ENCODE results near the gene YLPM1.

Gene YLPM1

DNA sequence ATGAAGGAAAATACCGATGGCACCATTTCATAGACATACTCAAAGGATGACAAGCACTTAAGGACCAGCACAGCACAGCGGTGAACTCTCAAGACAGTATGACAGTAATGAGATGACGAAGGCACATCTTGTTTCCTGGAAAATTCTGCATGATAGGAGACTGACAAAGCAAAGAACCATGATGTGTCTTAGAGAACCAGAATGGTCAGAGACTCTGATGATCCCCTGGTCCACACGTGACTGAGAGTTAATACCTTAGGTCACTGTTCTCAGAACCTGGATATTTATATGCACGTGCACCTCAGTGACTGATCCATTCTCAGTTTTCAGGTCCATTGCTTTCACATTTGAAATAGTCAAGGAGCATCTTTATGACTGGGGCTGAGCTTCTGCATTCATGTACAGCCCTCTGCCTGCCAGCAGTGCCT is 77.5 kb downstream of the YLPM1 start:
- DNase-seq (ENCODE audit: low read depth) = no peak

DNA sequence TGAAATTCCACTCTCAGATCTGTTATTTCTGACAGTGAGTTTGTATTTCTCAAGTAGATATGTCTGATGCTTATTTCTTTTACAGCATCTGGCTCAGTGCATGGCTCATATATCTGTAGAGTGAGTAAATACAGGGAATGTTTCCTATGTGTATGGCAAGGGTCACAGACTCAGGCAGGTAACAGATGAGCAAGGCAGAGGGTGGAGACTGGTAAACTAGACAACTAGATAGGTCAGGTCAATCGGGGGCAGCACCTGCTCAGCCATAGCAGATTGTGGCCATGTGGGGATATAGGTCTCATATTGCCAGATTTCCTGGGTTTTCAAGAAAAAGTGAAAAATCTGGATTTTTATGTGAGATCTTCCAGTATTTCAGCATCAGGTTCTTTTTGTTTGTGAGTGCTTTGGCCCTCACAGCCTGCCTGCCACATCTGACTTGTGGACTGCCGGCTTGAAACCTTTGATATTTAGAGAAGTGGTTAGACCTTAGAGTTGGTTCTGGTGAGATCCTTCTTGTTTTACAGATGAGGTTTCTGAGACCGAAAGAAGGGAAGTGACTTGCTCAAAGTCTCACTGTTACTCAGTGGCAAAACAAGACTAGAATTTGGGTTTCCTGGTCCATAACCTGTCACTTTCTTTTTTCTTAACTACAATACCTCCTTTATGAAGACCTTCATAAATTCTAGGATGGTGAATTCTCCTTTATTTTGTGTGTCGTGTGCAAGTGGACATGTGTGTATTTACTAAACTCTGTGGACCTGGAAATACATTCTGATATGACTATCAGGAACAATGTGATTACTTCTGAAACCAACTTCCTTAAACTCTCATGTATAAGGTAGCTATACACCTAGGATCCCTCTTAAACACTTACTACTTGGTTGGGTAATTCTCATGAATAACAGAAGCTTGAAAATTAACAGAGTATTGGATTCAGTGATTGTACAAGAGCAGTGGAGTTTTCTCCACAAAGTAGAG is 78.4 kb downstream of the YLPM1 start:
- DNase-seq (ENCODE audit: low read depth) = no peak

- DNase-seq (ENCODE audit: low read depth) = no peak
Measured at GRCh38 chr14:74843653-74844052, 80.5 kb downstream of the YLPM1 start.

DNA sequence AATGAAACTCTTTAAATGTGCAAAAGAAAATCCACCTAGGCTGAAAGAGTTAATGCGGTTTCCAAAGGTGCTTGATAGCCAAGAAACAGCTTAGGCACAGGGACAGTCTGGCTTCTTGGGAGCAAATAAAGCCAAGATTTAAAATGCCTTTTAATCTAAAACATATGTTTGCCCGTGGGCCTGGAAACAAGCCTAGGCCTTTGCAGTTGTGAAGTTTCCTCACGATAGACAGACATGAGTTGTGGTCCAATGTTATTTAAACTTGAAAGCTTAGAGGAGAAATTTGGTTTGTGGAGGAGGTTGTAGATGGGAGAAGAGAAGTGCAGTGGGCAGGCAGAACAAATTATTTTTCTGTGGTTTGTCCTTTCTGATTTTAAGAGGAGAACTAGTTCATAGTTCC is 83.1 kb downstream of the YLPM1 start:
- DNase-seq (ENCODE audit: low read depth) = no peak

- DNase-seq (ENCODE audit: low read depth) = no peak
Measured at GRCh38 chr14:74846968-74847665, 84.0 kb downstream of the YLPM1 start.

DNA sequence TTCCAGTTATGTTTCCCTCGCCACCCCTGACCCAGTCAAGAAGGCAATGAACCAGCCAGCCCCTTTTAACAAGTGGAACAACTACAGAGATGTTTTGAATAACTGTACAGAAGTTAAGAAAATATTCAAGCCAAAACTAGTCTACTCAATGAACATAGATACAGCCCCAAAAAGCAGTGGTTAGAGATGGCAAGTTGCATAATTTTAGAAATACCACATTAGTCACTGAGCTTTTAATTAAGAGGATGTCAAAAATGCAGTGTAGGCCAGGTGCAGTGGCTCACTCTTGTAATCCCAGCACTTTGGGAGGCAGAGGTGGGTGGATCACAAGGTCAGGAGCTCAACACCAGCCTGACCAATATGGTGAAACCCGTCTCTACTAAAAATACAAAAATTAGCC is 85.7 kb downstream of the YLPM1 start:
- no peak for DNase-seq (ENCODE audit: low read depth)

GRCh38 chr14:74852922-74853530 is 89.9 kb downstream of the YLPM1 start:
- DNase-seq (ENCODE audit: low read depth) = peak; percentile 72

DNA sequence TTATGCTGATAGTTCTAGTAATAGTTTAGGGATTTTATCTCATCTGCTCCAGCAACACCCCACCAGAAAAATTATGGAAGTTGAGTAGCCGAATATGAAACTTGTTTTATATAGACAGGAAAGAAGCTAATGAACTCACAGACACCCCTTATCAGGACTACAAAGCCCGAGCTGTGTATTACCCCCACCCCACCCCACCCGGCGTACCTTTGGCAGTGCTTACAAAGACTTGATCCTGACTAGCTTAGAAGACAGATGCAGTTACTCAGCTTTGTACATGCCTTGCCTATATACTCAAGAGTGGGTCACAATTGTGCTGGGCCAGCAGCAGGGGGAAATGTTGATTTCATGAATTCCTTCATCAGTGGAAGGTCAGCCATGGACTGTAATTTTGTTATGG is 90.5 kb downstream of the YLPM1 start:
- DNase-seq (ENCODE audit: low read depth) = no peak

DNA sequence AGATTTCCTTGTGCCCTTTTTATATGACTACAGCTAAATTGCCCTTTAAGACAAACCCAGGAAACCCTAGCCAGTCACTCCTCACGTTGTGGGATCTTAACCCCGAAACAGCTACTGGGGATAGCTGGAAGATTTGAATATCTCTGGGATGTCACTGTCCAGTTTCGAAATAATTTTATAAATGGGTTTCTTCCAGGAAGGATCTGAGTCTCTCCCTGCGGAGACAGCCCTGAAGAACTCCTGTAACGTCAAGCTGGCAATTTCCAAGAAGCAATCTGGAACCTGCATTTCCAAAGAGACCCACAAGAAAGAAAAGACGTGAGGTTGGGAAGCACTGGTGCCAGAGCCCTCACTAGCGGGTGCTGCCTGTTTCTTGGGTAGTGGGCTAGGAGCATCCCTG is 91.9 kb downstream of the YLPM1 start:
- no peak for DNase-seq (ENCODE audit: low read depth)

GRCh38 chr14:74855945-74856344 is 92.8 kb downstream of the YLPM1 start:
- no peak for DNase-seq (ENCODE audit: low read depth)

DNA sequence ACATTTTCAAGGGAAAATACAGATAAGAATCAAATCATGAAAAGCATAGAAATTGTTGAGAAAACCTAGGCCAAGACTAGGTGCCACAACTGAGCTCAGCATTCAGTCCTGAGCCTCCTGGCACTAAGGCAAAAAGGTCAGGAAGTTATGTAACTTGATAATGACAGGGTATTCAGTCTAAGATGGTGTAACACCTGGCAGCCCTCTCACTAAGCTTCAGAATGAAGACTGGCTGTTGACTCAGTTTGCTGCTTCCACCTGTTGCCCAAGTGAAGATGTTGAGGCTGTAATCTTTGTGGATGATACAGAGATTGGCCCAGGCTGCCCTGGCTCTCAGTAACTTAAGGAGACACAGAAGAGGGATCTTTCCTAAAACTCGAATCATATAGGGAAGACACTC is 93.2 kb downstream of the YLPM1 start:
- DNase-seq (ENCODE audit: low read depth) = no peak

- peak; percentile 35 for DNase-seq (ENCODE audit: low read depth)
Measured at GRCh38 chr14:74858022-74858421, 94.9 kb downstream of the YLPM1 start.

- DNase-seq (ENCODE audit: low read depth) = no peak
Measured at GRCh38 chr14:74859757-74860552, 96.8 kb downstream of the YLPM1 start.

GRCh38 chr14:74860899-74861733 is 98.0 kb downstream of the YLPM1 start:
- DNase-seq (ENCODE audit: low read depth) = peak; percentile 26

DNA sequence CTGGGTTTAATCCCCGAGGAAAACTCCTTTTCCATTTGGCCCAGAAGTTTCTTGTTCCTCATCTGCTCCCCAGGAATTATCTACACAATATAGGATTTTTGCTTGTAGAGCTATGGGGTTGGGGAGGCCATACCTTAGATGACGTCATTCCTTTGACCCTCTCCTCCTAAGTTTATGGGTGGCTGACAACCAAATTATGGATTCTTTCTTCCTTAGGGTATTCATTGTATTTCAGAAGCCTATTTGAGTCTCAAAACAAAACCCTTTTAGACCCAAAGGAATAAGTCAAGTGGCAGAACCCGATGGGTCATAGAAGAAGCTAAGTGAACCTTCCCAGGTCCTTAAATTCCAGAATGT is 98.6 kb downstream of the YLPM1 start:
- DNase-seq (ENCODE audit: low read depth) = no peak

GRCh38 chr14:74863274-74863673 is 100.2 kb downstream of the YLPM1 start:
- DNase-seq (ENCODE audit: low read depth) = no peak

- no peak for DNase-seq (ENCODE audit: low read depth)
Measured at GRCh38 chr14:74864198-74864597, 101.1 kb downstream of the YLPM1 start.

DNA sequence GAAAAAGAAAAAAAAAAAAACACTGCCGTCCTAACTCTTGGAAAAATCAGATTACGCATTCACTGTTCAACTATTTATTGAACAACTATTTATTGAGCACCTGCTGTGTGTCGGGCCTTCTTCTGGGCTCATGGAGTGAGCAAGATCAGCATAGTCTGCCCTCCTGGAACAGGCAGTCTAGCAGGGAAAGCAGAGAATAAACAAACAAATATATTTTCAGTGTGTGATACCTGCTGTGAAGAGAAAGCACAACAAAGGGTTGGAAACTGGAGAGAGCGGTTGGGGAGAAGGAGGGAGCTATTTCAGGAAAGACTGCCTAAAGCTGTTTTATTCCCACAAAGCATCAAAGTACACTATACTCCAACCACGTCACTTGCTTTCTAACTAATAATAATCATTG is 102.0 kb downstream of the YLPM1 start:
- DNase-seq (ENCODE audit: low read depth) = no peak

DNA sequence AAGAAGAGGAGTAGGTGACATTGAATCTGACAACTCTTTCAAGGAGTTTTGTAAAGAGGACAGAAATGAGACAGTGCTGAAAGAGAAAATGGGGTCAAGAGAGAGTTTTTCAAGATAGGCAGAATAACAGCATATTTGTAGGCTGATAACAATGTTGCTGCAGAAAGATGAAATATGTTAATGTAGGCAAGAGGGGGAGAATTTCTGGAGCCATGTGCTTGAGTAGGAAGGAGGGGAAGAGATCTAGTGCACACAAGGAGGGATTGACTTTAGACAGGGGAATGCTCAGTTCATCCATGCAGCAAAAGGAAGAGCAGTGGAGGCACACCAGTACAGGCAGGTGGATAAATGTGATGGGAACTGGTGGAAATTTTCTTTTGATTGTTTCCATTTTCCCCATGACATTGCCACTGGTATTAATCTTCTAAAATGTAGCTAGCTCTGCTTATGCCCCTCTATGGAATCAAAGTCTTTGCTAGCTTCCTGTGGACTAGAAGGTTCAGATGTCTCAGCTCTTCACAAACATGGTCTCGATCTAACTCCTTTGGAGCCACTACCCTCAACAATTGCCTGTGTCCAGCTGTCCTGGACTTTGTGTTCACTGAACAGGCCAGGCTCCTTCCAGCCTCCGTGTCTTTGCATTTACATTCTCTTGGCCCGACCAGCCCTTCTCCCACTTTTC is 103.7 kb downstream of the YLPM1 start:
- no peak for DNase-seq (ENCODE audit: low read depth)

GRCh38 chr14:74867673-74868072 is 104.6 kb downstream of the YLPM1 start:
- DNase-seq (ENCODE audit: low read depth) = peak; percentile 42

DNA sequence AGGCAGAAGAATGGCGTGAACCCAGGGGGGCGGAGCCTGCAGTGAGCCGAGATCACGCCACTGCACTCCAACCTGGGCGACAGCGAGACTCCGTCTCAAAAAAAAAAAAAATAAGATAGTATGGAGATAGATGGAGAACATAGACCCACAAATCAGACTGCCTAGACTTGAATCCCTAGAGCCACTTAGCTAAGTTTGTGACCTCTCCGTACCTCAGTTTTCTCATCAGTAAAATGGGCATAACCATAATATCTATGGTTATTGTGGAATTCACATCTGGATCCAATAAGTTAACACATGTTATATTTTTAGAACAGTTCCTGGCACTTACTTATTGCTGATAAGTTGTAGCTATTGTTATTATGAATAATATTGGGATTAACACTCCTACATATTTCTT is 105.6 kb downstream of the YLPM1 start:
- DNase-seq (ENCODE audit: low read depth) = no peak

Data from GM04503 (cell line).